B cell (primary cell): ENCODE results near the gene NCAM1.

Source experiments
- EZH2 ChIP-seq: IDR thresholded peaks from 2 replicates; pipeline ENCODE4 v1.6.1; 2012; ENCODE audit warnings: borderline replicate concordance, low read depth, mild to moderate bottlenecking, moderate library complexity, low read length; ENCODE audit not compliant: insufficient read depth, poor library complexity, severe bottlenecking
- TF ChIP-seq, protein P1 (sequence below): fragments of 200-600 bp; IDR thresholded peaks from one replicate; pipeline ENCODE4 v1.8.0; 2022; ENCODE audit warnings: antibody characterized with exemption, mild to moderate bottlenecking

DNA sequence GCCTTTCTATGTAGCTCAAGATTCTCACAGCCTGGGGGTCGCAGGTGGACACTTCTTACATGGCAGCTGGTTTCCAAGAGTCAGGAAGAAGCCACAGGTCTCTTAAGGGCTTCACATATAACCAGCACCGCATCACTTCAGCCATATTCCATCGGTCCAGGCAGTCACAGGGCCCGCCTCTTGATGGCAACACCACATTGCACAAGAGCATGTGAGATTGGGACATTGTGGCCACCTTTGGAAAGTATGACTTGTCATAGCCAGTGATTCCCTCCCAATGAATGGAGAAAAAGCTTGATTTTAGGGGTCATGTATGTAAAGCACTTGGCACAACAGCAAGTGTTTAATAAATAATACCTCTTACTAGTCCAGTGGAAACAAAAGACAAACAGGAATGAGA, 98.3 kb downstream of the NCAM1 start:
- TF ChIP-seq, protein P1, sequence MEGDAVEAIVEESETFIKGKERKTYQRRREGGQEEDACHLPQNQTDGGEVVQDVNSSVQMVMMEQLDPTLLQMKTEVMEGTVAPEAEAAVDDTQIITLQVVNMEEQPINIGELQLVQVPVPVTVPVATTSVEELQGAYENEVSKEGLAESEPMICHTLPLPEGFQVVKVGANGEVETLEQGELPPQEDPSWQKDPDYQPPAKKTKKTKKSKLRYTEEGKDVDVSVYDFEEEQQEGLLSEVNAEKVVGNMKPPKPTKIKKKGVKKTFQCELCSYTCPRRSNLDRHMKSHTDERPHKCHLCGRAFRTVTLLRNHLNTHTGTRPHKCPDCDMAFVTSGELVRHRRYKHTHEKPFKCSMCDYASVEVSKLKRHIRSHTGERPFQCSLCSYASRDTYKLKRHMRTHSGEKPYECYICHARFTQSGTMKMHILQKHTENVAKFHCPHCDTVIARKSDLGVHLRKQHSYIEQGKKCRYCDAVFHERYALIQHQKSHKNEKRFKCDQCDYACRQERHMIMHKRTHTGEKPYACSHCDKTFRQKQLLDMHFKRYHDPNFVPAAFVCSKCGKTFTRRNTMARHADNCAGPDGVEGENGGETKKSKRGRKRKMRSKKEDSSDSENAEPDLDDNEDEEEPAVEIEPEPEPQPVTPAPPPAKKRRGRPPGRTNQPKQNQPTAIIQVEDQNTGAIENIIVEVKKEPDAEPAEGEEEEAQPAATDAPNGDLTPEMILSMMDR = no peak
- TF ChIP-seq EZH2 = no peak
